IPS DF 4.7 (cell line): Measurements from ENCODE around the gene SYNRG.

Experiments used
- DNase-seq: peaks from one replicate; pipeline ENCODE4 v3.0.0-alpha.2; 2013; ENCODE audit warnings: low spot score; ENCODE audit errors: extremely low read depth

SYNRG gene

GRCh38 chr17:37605813-37606505 lies 3.3 kb downstream of the SYNRG start:
- DNase-seq, result no peak

GRCh38 chr17:37605081-37605480 lies 4.1 kb downstream of the SYNRG start:
- DNase-seq, result no peak

GRCh38 chr17:37604556-37604955 lies 4.7 kb downstream of the SYNRG start:
- DNase-seq, result no peak

- DNase-seq, result no peak
Observed at GRCh38 chr17:37598145-37598544, 11.1 kb downstream of the SYNRG start.

- no peak for DNase-seq
Observed at GRCh38 chr17:37592291-37592690, 16.9 kb downstream of the SYNRG start.

GRCh38 chr17:37585066-37585465 lies 24.2 kb downstream of the SYNRG start:
- DNase-seq, result no peak

- DNase-seq, result no peak
Observed at GRCh38 chr17:37576281-37576680, 32.9 kb downstream of the SYNRG start.

- DNase-seq, result no peak
Observed at GRCh38 chr17:37574427-37574826, 34.8 kb downstream of the SYNRG start.

- no peak for DNase-seq
Observed at GRCh38 chr17:37571674-37572073, 37.5 kb downstream of the SYNRG start.

GRCh38 chr17:37570527-37571093 lies 38.6 kb downstream of the SYNRG start:
- peak; percentile 36 for DNase-seq

GRCh38 chr17:37568350-37569053 lies 40.7 kb downstream of the SYNRG start:
- no peak for DNase-seq

- DNase-seq, result no peak
Observed at GRCh38 chr17:37567538-37567937, 41.7 kb downstream of the SYNRG start.

- no peak for DNase-seq
Observed at GRCh38 chr17:37567137-37567536, 42.1 kb downstream of the SYNRG start.

GRCh38 chr17:37564252-37564651 lies 45.0 kb downstream of the SYNRG start:
- DNase-seq, result no peak

- no peak for DNase-seq
Observed at GRCh38 chr17:37562016-37562745, 47.0 kb downstream of the SYNRG start.

GRCh38 chr17:37558299-37558698 lies 50.9 kb downstream of the SYNRG start:
- no peak for DNase-seq

GRCh38 chr17:37557482-37557881 lies 51.7 kb downstream of the SYNRG start:
- DNase-seq, result no peak

- DNase-seq, result no peak
Observed at GRCh38 chr17:37555386-37555785, 53.8 kb downstream of the SYNRG start.

GRCh38 chr17:37553401-37553966 lies 55.7 kb downstream of the SYNRG start:
- no peak for DNase-seq

- no peak for DNase-seq
Observed at GRCh38 chr17:37551788-37552187, 57.4 kb downstream of the SYNRG start.

GRCh38 chr17:37547986-37548385 lies 61.2 kb downstream of the SYNRG start:
- DNase-seq, result no peak

GRCh38 chr17:37546302-37546701 lies 62.9 kb downstream of the SYNRG start:
- no peak for DNase-seq
